ENCODE results near the gene AFG3L2. TPM values are rescaled to one million over a fixed set of nuclear protein-coding genes. Genes with fewer than 3 reads are reported as not detected.

AFG3L2 gene
- total RNA-seq, 2 donors from 2014 or later: 47.1 to 49.5 TPM

DNA sequence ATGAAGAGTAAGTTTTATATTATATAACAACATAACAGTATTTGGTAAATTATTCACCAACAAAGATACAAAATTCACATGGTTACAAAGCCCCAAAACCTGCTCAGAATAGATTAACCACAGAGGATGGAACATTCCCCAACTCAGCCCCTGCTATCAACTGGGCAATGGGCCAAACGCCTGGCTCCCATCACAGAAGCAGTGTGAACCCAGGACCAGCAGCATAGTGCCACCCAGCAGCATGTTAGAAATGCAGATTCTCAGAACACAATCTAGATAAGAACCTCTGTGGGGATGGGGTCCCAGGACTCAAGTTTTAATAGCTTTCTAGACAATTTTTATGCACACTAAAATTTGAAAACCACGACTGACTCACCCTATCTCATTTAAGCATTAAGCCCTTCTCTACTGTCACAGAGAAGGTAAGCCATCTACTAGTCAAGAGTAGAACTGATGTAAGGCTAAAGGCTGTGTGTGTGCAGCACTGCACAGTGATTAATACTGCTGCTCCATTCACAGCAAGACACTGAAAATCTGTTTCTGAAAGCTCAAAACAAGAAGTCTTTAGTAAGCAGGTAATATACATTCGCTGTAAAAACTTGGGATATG is 15.2 kb downstream of the AFG3L2 start:
- H3K27ac ChIP-seq (ENCODE audit: low read depth, low read length): no peak overlapping the region
- no peak overlapping the region for H3K4me3 Mint-ChIP-seq
- H3K4me1 Mint-ChIP-seq: no peaks in the 10 kb centered on the region
- H3K9me3 Mint-ChIP-seq: no peaks in the 10 kb centered on the region
- H3K36me3 Mint-ChIP-seq (ENCODE audit: low read depth): peaks cover 63% of the 10 kb centered on the region
- no peak overlapping the region for H3K27ac Mint-ChIP-seq
- H3K27me3 ChIP-seq (ENCODE audit: control insufficient read depth, insufficient read depth, low read length, poor library complexity, severe bottlenecking): no peaks in the 10 kb centered on the region
- DNase-seq: no peak
- peaks cover 92% of the 10 kb centered on the region for H3K36me3 ChIP-seq (ENCODE audit: control insufficient read depth, insufficient read depth, low read length)
- WGBS, 2 experiments (ENCODE audit: insufficient coverage in 1 of 2, insufficient read length in 1 of 2): 92 to 94% methylated on average over 2 to 3 of the region's 3 CpGs
- H3K9me3 ChIP-seq (ENCODE audit: control insufficient read depth, low read length): no peaks in the 10 kb centered on the region
- TF ChIP-seq, protein P1, sequence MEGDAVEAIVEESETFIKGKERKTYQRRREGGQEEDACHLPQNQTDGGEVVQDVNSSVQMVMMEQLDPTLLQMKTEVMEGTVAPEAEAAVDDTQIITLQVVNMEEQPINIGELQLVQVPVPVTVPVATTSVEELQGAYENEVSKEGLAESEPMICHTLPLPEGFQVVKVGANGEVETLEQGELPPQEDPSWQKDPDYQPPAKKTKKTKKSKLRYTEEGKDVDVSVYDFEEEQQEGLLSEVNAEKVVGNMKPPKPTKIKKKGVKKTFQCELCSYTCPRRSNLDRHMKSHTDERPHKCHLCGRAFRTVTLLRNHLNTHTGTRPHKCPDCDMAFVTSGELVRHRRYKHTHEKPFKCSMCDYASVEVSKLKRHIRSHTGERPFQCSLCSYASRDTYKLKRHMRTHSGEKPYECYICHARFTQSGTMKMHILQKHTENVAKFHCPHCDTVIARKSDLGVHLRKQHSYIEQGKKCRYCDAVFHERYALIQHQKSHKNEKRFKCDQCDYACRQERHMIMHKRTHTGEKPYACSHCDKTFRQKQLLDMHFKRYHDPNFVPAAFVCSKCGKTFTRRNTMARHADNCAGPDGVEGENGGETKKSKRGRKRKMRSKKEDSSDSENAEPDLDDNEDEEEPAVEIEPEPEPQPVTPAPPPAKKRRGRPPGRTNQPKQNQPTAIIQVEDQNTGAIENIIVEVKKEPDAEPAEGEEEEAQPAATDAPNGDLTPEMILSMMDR (conservative IDR thresholded peaks at IDR 0.05): no peak
- H3K4me1 ChIP-seq (ENCODE audit: control insufficient read depth, insufficient read depth, low read length): no peaks in the 10 kb centered on the region
- no peaks in the 10 kb centered on the region for H3K27me3 Mint-ChIP-seq (ENCODE audit: insufficient read depth)
- H3K4me3 ChIP-seq (ENCODE audit: low read length): no peak overlapping the region
- H3K9ac ChIP-seq (ENCODE audit: extremely low read depth, low read length, poor library complexity, severe bottlenecking): no peak overlapping the region

- no peak overlapping the region for H3K4me3 ChIP-seq (ENCODE audit: low read length)
- Mint-ChIP-seq H3K4me3 (no peak overlapping the region), H3K4me1 (no peaks in the 10 kb centered on the region), H3K36me3 (ENCODE audit: low read depth) (peaks cover 64% of the 10 kb centered on the region), H3K9me3 (no peaks in the 10 kb centered on the region), H3K27ac (no peak overlapping the region), H3K27me3 (ENCODE audit: insufficient read depth) (no peaks in the 10 kb centered on the region)
- peaks cover 93% of the 10 kb centered on the region for H3K36me3 ChIP-seq (ENCODE audit: control insufficient read depth, insufficient read depth, low read length)
- TF ChIP-seq, protein P1 (conservative IDR thresholded peaks at IDR 0.05): no peak
- no peaks in the 10 kb centered on the region for H3K27me3 ChIP-seq (ENCODE audit: control insufficient read depth, insufficient read depth, low read length, poor library complexity, severe bottlenecking)
- no peak overlapping the region for H3K9ac ChIP-seq (ENCODE audit: extremely low read depth, low read length, poor library complexity, severe bottlenecking)
- no peaks in the 10 kb centered on the region for H3K4me1 ChIP-seq (ENCODE audit: control insufficient read depth, insufficient read depth, low read length)
- no peaks in the 10 kb centered on the region for H3K9me3 ChIP-seq (ENCODE audit: control insufficient read depth, low read length)
- WGBS, 2 experiments (ENCODE audit: insufficient coverage in 1 of 2, insufficient read length in 1 of 2): 91 to 96% methylated on average over 5 of the region's 5 CpGs
- no peak for DNase-seq
- H3K27ac ChIP-seq (ENCODE audit: low read depth, low read length): no peak overlapping the region
Observed at GRCh38 chr18:12359515-12359927, 17.5 kb downstream of the AFG3L2 start.

DNA sequence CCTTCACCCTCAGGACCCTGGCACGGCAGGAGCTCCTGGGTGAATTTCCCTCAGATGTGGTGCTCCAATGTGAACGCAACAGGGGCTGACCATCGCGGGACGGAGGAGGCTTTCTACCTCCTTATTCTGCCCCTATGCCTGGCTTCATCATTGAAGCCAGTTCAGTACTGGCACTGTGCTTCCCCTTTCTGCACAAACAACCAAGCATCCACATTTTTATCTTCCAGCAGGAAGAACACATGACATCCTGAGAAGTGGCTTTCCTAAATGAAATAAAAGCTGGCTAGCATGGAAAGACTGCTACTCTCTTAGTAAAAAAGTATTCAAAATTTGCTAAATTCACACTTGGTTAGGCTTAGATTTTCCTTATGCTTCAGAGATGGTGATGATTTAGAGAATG is 24.8 kb downstream of the AFG3L2 start:
- Histone ChIP-seq H3K36me3 (ENCODE audit: control insufficient read depth, insufficient read depth, low read length) (peaks cover 80% of the 10 kb centered on the region), H3K4me3 (ENCODE audit: low read length) (no peak overlapping the region), H3K27ac (ENCODE audit: low read depth, low read length) (no peak overlapping the region), H3K27me3 (ENCODE audit: control insufficient read depth, insufficient read depth, low read length, poor library complexity, severe bottlenecking) (no peaks in the 10 kb centered on the region), H3K4me1 (ENCODE audit: control insufficient read depth, insufficient read depth, low read length) (no peaks in the 10 kb centered on the region), H3K9ac (ENCODE audit: extremely low read depth, low read length, poor library complexity, severe bottlenecking) (no peak overlapping the region), H3K9me3 (ENCODE audit: control insufficient read depth, low read length) (no peaks in the 10 kb centered on the region)
- DNase-seq: no peak
- Mint-ChIP-seq H3K9me3 (no peaks in the 10 kb centered on the region), H3K4me3 (no peak overlapping the region), H3K4me1 (no peaks in the 10 kb centered on the region), H3K36me3 (ENCODE audit: low read depth) (peaks cover 76% of the 10 kb centered on the region), H3K27me3 (ENCODE audit: insufficient read depth) (no peaks in the 10 kb centered on the region), H3K27ac (peak overlapping the region; percentile 39)
- 95 to 96% methylated on average over 5 of the region's 5 CpGs for WGBS, 2 experiments (ENCODE audit: insufficient coverage in 1 of 2, insufficient read length in 1 of 2)
- TF ChIP-seq, protein P1 (conservative IDR thresholded peaks at IDR 0.05): no peak
